Mesothelial cell of epicardium (in vitro differentiated cells): ENCODE results near the gene PLOD3. TPM values are rescaled to one million over a fixed set of nuclear protein-coding genes. Genes with fewer than 3 reads are reported as not detected.

ENCODE experiments used
- DNase-seq, 2 experiments: peaks; one replicate each; pipeline ENCODE4 v3.0.0; 2021; ENCODE audit warnings: low spot score in 2 of 2; ENCODE audit not compliant: unreplicated experiment in 2 of 2
- H3K27ac Mint-ChIP-seq: 2 replicates; pipeline ENCODE4 v1.8.0; 2021; ENCODE audit warnings: mixed read lengths
- H3K27me3 Mint-ChIP-seq: 2 replicates; pipeline ENCODE4 v1.8.0; 2021; ENCODE audit warnings: low read depth, mixed read lengths
- H3K36me3 Mint-ChIP-seq: 2 replicates; pipeline ENCODE4 v1.8.0; 2021; ENCODE audit warnings: mixed read lengths
- H3K4me1 Mint-ChIP-seq: 2 replicates; pipeline ENCODE4 v1.8.0; 2021; ENCODE audit warnings: mixed read lengths
- H3K4me3 Mint-ChIP-seq: 2 replicates; pipeline ENCODE4 v1.8.0; 2021; ENCODE audit warnings: mild to moderate bottlenecking, moderate library complexity, mixed read lengths
- H3K9me3 Mint-ChIP-seq: 2 replicates; pipeline ENCODE4 v1.8.0; 2021; ENCODE audit warnings: mixed read lengths
- total RNA-seq: library from RNA; stranded (reverse); gene quantifications from 3 replicates; pipeline ENCODE4 v1.2.1, GENCODE V29; 2021
- TF ChIP-seq, protein P1 (sequence below): fragments of 200-600 bp; sonication (generic); IDR thresholded peaks from one replicate; pipeline ENCODE4 v1.5.0; 2021; ENCODE audit warnings: antibody characterized with exemption; ENCODE audit not compliant: unreplicated experiment

PLOD3 gene
- total RNA-seq, 1 donor from 2014 or later, result 66.9 TPM

GRCh38 chr7:101197991-101198390 is 19.4 kb downstream of the PLOD3 start:
- Mint-ChIP-seq H3K4me3 (no peak overlapping the region), H3K27me3 (peaks cover 39% of the 10 kb centered on the region), H3K36me3 (no peaks in the 10 kb centered on the region), H3K27ac (no peak overlapping the region), H3K9me3 (no peaks in the 10 kb centered on the region), H3K4me1 (peaks cover 2% of the 10 kb centered on the region)
- TF ChIP-seq, protein P1, sequence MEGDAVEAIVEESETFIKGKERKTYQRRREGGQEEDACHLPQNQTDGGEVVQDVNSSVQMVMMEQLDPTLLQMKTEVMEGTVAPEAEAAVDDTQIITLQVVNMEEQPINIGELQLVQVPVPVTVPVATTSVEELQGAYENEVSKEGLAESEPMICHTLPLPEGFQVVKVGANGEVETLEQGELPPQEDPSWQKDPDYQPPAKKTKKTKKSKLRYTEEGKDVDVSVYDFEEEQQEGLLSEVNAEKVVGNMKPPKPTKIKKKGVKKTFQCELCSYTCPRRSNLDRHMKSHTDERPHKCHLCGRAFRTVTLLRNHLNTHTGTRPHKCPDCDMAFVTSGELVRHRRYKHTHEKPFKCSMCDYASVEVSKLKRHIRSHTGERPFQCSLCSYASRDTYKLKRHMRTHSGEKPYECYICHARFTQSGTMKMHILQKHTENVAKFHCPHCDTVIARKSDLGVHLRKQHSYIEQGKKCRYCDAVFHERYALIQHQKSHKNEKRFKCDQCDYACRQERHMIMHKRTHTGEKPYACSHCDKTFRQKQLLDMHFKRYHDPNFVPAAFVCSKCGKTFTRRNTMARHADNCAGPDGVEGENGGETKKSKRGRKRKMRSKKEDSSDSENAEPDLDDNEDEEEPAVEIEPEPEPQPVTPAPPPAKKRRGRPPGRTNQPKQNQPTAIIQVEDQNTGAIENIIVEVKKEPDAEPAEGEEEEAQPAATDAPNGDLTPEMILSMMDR, result no peak
- no peak for DNase-seq

- no peaks in the 10 kb centered on the region for H3K36me3 Mint-ChIP-seq
- DNase-seq, result no peak
- TF ChIP-seq, protein P1, result no peak
- H3K4me3 Mint-ChIP-seq, result no peak overlapping the region
- peaks cover 23% of the 10 kb centered on the region for H3K27me3 Mint-ChIP-seq
- H3K4me1 Mint-ChIP-seq, result peaks cover under 1% of the 10 kb centered on the region
- H3K9me3 Mint-ChIP-seq, result no peaks in the 10 kb centered on the region
- H3K27ac Mint-ChIP-seq, result no peak overlapping the region
Observed at GRCh38 chr7:101195884-101196283, 21.5 kb downstream of the PLOD3 start.

DNA sequence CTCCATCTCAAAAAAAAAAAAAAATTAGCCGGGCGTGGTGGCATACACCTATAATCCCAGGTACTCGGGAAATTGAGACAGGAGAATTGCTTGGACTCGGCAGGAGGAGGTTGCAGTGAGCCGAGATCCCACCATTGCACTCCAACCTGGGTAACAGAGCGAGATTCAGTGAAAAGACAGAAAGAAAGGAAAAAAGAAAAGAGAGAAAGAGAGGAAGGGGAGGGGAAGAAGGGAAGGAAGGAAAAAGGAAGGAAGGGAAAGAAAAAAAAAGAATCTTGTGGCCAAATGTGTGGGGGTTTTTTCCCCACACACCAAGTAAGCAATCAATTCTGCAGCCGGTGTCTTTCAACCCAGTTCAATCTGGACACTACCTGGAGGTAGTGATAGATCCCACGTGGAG is 28.3 kb downstream of the PLOD3 start:
- H3K4me1 Mint-ChIP-seq, result no peaks in the 10 kb centered on the region
- TF ChIP-seq, protein P1, result no peak
- H3K27me3 Mint-ChIP-seq, result peaks cover 26% of the 10 kb centered on the region
- no peaks in the 10 kb centered on the region for H3K9me3 Mint-ChIP-seq
- no peak for DNase-seq
- H3K36me3 Mint-ChIP-seq, result no peaks in the 10 kb centered on the region
- no peak overlapping the region for H3K27ac Mint-ChIP-seq
- H3K4me3 Mint-ChIP-seq, result no peak overlapping the region

DNA sequence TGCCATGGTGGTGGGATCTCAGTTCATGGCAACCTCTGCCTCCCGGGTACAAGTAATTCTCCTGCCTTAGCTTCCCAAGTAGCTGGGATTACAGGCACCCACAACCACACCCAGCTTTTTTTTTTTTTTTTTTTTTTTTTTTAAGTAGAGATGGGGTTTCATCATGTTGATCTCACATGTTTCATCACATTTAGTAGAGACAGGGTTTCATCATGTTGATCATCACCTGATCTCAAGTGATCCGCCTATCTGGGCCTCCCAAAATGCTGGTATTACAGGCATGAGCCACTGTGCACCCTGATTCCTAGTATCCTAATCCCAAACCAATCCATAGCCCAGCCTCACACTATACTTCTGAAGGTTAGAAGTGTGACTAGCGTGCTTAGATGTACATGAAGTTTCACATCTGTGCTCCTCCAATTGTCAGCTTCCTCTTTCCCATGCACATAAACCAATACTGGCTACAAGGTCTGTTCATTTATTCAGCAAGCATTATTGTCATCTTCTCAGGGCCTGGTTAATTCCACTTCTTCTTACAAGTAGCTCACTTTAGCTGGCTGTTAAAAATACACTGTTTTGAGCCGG is 30.4 kb downstream of the PLOD3 start:
- TF ChIP-seq, protein P1, result no peak
- Mint-ChIP-seq H3K4me3 (no peak overlapping the region), H3K27ac (no peak overlapping the region), H3K4me1 (peaks cover 6% of the 10 kb centered on the region), H3K27me3 (peaks cover 32% of the 10 kb centered on the region), H3K9me3 (no peaks in the 10 kb centered on the region), H3K36me3 (no peaks in the 10 kb centered on the region)
- no peak for DNase-seq

DNA sequence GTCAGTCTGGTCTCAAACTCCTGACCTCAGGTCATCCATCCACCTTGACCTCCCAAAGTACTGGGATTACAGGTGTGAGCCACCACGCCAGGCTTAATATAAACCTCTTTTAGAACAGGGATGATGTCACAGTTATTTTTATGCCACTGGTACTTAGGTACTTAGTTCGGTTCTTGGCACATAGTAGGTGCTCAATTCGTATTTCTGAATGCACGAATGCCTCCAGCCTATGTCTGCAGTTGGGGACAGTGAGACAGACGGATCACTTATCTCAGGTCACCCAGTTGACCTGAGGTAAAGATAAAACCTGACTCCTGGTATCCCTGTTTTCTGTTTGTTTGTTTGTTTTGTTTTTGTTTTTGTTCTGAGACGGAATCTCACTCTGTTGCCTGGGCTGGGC is 31.2 kb downstream of the PLOD3 start:
- Mint-ChIP-seq H3K36me3 (no peaks in the 10 kb centered on the region), H3K27me3 (peaks cover 34% of the 10 kb centered on the region), H3K4me1 (peaks cover 6% of the 10 kb centered on the region), H3K4me3 (no peak overlapping the region), H3K9me3 (no peaks in the 10 kb centered on the region), H3K27ac (no peak overlapping the region)
- DNase-seq, result no peak
- TF ChIP-seq, protein P1, result no peak
